NK-92 (cell line): Measurements from ENCODE around the gene CACNA2D2.

Experiments
- DNase-seq: peaks from one replicate; lab custom pipeline; 2025; ENCODE audit not compliant: unreplicated experiment; lab: John Stamatoyannopoulos, UW

Gene CACNA2D2

GRCh38 chr3:50373146-50374051, 130.0 kb downstream of the CACNA2D2 start:
- no peak for DNase-seq

- no peak for DNase-seq
Measured at GRCh38 chr3:50372349-50372748, 131.1 kb downstream of the CACNA2D2 start.

DNA sequence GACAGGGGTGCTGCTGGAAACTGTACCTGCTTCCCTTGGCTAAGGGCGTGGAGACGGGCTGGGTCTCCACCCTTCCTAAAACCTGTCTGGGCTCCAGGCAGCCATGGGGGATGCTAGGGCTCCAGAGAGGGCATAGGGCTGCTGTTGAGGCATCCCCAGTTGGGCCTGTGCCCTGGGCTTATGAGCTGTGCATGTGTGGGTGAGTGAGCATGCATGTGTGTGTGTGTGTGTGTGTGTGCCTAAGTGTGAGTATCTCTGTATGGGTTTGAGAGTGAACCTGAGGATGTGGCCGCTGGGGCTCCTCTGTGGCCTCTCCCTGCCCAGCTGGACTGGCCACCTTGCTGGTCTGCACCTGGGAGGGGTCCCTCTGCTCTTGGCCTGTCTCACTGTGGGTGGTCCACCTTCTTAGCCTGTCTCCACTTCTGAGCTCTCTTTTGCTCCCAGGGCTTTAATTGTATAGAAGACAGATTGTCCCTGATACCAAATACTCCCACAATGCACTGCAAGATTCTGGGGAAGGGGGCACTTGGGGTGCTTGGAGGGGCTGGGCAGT, 132.2 kb downstream of the CACNA2D2 start:
- no peak for DNase-seq

- no peak for DNase-seq
Measured at GRCh38 chr3:50370594-50370993, 132.8 kb downstream of the CACNA2D2 start.

- DNase-seq, result no peak
Measured at GRCh38 chr3:50369012-50369670, 134.3 kb downstream of the CACNA2D2 start.

- no peak for DNase-seq
Measured at GRCh38 chr3:50365842-50366220, 137.6 kb downstream of the CACNA2D2 start.

DNA sequence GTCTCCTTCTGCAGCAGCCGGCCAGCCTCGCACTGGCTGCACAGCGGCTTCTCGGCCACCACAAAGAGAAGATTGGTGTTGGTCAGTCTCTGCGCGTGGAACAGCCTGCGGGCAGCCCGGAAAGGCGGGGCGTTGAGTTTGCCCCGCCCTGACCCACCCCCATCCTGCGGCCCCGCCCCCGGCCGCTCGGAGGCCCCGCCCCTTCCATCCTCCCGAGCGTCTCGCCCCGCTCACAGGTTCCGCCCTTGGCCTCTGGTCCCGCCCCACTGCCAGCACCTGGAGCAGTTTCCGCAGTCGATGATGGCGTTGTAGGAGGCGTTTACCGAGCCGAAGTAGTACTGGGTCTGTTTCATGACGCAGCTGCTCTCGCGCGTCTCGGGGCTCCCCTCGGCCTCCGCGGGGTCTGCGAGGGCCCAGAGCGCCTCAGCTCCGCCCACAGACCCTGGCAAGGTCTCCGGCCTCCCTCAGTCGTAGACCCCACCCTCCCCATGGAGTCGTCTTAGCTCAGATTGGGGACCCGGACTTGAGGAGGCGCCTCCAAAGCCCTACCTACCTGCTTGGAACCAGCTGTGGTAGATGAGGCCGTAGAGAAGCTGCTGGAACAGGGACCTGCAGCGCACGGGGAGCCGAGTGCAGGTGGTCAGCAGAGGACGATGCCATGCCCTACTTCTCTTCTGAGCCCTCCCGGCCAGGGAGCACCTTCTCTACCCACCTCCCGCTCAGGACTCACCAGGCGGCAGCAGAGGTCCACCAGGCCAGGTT, 138.2 kb downstream of the CACNA2D2 start:
- DNase-seq, result peak; percentile 75

- no peak for DNase-seq
Measured at GRCh38 chr3:50364573-50365079, 138.8 kb downstream of the CACNA2D2 start.

- DNase-seq, result no peak
Measured at GRCh38 chr3:50359760-50360110, 143.7 kb downstream of the CACNA2D2 start.

DNA sequence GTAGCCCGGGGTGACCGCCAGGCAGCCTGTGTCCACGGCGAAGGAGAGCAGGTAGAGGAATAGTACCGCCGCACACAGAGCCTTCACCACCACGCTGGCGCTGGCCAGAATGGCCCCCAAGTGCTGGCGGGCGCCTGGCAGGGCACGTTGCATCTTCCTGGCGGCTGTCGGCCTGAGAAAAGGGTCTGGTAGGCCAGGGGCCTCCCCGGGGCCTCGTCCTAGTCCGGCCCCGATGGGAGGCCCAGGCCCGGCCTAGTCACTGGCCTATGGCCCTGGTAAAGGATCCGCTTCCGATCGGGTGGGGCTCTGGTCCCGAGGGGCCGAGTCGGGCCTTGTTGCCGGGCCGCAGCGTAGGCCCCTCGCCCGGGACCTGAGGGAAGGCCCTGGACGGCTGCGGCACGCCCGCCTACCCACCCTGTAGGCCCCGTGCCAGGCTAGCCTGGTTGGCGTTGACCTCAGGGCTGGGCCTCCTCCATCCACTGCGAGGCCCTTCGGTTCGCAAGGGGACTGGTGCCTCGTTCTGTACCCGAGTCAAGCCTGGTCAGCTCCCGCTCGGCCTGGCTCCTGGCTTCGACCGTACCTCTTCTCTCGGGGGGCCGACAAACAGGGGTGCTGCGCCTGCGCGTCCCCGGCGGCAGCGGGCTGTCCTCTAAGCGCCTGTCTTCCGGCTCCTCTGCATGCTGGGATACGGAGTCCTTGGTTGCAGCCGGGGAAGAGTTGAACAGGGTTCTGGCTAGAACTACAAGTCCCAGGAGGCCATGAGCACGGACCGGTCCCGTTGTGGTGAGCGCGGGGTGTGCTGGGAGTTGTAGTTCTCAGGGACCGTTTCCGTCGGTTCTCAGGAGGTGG, 144.3 kb downstream of the CACNA2D2 start, which contains the start of gene TMEM115:
TSS of gene TMEM115 (minus strand) at position 611 of the 849 bp plus-strand sequence. CDS start at position 153, 458 bp downstream.
- peak; percentile 78 for DNase-seq

DNA sequence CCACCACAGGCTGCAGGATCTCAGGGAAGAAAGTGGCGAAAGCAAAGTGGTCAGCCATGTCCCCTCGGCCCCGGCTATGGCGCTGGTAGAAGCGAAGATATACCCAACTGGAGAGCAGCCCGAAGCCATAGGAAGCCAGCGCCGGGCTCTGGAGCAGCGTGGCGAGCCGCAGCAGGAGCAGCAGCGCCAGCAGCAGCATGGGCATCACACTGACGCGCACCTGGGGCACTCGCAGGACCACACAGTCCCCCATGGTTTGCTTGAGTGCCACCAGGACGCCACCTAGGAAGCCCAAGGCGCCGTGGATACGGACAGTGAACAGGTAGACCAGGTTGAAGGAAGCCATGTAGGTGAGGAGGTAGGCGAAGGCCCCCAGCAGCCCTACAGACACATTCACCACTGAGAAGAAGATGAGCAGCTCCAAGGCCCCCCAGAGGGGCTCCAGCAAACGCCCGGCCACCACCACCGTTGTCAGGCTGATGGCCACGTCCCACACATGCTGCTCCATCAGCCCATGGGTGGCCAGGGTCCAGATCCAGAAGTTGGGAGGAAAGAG, 145.0 kb downstream of the CACNA2D2 start:
- no peak for DNase-seq

- DNase-seq, result no peak
Measured at GRCh38 chr3:50357481-50357880, 146.0 kb downstream of the CACNA2D2 start.

GRCh38 chr3:50356553-50356952, 146.9 kb downstream of the CACNA2D2 start:
- no peak for DNase-seq

- DNase-seq, result no peak
Measured at GRCh38 chr3:50355829-50356552, 147.4 kb downstream of the CACNA2D2 start.

DNA sequence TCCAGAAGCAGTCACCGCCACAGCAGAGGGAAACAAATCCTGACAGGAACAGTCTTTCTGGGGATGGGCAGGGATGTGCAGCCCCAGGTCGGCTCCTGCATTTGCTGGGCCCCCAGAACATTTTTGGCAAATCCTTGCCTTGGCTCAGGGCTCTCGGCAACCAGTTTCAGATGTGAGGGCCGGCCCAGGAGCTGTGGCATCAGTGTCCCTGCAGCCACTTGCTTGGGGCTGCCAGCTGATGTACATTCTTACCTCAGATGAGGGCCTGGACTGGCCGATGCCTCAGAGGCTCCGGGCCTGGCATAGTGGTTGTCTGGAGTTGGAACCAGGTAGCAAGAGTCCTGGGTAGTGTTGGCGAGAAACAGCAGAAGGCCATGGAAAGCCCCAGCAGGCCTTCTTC, 148.6 kb downstream of the CACNA2D2 start:
- DNase-seq, result no peak

GRCh38 chr3:50354186-50354764, 149.2 kb downstream of the CACNA2D2 start:
- DNase-seq, result no peak

DNA sequence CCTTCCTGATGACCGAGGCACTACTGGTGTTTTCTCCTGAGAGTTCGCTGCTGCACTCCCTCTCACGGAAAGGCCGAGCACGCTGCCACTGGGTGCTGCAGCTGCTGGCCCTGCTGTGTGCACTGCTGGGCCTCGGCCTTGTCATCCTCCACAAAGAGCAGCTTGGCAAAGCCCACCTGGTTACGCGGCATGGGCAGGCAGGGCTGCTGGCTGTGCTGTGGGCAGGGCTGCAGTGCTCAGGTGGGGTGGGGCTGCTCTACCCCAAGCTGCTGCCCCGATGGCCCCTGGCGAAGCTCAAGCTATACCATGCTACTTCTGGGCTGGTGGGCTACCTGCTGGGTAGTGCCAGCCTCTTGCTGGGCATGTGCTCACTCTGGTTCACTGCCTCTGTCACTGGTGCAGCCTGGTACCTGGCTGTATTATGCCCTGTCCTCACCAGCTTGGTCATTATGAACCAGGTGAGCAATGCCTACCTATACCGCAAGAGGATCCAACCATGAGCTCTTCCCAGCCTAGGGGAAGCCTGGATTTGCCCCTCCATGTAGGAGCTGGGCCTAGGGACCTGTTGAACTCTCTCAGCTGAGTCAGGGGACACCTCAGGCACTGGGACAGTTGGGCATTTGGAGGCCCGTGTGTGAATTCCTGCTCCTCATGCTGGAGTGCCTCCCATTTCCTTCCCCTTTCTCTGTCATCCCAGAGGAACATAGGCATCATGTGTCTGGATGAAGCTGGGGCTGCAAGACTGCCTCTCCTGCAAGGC, 150.0 kb downstream of the CACNA2D2 start:
- no peak for DNase-seq

DNA sequence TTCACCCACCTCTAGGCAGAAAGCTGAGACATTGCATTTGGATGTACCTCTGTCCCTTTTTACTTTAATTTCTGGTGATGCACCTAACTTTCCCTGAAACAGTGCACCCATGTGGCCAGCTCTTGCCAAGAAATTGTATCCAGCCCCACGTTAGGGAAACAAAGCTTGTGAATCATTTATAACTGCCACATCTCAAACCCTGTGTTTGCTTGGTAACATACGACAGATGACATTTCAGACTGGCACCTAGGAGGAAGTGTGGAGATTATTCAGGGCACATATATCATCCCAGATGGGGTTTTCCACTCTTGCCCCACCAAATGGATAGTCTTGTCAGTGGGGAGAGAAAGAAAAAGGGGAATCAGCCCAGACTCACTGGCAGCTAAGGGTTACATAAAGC, 150.7 kb downstream of the CACNA2D2 start:
- no peak for DNase-seq
